Measurements from ENCODE around the gene OR14K1. TPM values are rescaled to one million over a fixed set of nuclear protein-coding genes. Genes with fewer than 3 reads are reported as not detected.
"Not testable (repeated sequence)": the region's sequence is repeated elsewhere in the genome, so short reads cannot be mapped to it uniquely, and the experiment has no call there.

The OR14K1 gene, protein sequence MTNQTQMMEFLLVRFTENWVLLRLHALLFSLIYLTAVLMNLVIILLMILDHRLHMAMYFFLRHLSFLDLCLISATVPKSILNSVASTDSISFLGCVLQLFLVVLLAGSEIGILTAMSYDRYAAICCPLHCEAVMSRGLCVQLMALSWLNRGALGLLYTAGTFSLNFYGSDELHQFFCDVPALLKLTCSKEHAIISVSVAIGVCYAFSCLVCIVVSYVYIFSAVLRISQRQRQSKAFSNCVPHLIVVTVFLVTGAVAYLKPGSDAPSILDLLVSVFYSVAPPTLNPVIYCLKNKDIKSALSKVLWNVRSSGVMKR
- polyA plus RNA-seq (2011; rRNA removed) (not detected in 2 replicates), polyA plus RNA-seq (2017; fragmentation: RNase III; extraction: RNeasy Plus Mini Kit Qiagen cat#74134 plus additional on column Dnase treatment) (not detected in 3 replicates), polyA minus RNA-seq (2011; rRNA and poly(A)+ RNA removed) (not detected in 2 replicates)
- not detected in 2 replicates for polyA plus RNA-seq (2012; cell fraction: cytosol; rRNA removed)
- polyA plus RNA-seq (2012; cell fraction: nucleus; rRNA removed) = not detected in 2 replicates

DNA sequence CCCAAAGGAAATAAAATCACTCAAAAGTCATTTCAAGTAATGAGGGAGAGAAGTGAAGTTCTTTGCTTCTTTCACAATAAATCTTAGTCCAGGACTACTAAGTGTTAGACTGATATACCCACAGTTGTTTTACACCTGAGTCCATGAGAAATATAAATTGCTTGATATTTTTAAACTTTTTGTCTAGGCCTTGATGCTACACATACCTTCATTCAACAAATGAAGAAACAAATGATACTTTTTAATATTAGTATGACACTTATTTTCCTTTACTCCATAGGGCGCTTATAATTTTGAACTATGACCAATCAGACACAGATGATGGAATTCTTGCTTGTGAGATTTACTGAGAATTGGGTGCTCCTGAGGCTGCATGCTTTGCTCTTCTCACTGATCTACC is at the start of gene OR14K1:
Gene OR14K1 (plus strand): TSS at position 301 of the 400 bp plus-strand sequence. CDS start 0 bp downstream, at position 301.
- no peak within 1 kb of the TSS for H3K4me2 ChIP-seq
- 17% methylated on average over 1 of the region's 1 CpG for WGBS (ENCODE audit: missing lambda C conversion rate)
- ChIA-PET POLR2A (no interaction called here), CTCF (no interaction called here)
- ATAC-seq = no peak
- TF ChIP-seq MYC (IDR thresholded peaks at IDR 0.05; ENCODE audit: borderline replicate concordance, low read length) (no peak), HOXB5 (CRISPR knock-in tag; IDR thresholded peaks at IDR 0.05) (no peak), ESRRA (IDR thresholded peaks at IDR 0.05; ENCODE audit: borderline replicate concordance, low read length) (no peak), SREBF2 (IDR thresholded peaks at IDR 0.05) (no peak), NPAS2 (CRISPR knock-in tag; IDR thresholded peaks at IDR 0.05; ENCODE audit: borderline replicate concordance) (no peak), RAD21 (conservative IDR thresholded peaks at IDR 0.05 in 1 of 2, IDR thresholded peaks at IDR 0.05 in 1 of 2) (no peak), ZNF302 (CRISPR knock-in tag; IDR thresholded peaks at IDR 0.05) (no peak), FOSL2 (IDR thresholded peaks at IDR 0.05) (no peak), FOSL2 (CRISPR knock-in tag; IDR thresholded peaks at IDR 0.05) (no peak), RARB (CRISPR knock-in tag; IDR thresholded peaks at IDR 0.05) (no peak), JUNB (IDR thresholded peaks at IDR 0.05) (no peak), FOSB (CRISPR knock-in tag; IDR thresholded peaks at IDR 0.05) (no peak)
- TF ChIP-seq, protein P1, sequence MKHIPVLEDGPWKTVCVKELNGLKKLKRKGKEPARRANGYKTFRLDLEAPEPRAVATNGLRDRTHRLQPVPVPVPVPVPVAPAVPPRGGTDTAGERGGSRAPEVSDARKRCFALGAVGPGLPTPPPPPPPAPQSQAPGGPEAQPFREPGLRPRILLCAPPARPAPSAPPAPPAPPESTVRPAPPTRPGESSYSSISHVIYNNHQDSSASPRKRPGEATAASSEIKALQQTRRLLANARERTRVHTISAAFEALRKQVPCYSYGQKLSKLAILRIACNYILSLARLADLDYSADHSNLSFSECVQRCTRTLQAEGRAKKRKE (CRISPR knock-in tag; IDR thresholded peaks at IDR 0.05; ENCODE audit: low read depth) = no peak
- TF ChIP-seq, protein P2, sequence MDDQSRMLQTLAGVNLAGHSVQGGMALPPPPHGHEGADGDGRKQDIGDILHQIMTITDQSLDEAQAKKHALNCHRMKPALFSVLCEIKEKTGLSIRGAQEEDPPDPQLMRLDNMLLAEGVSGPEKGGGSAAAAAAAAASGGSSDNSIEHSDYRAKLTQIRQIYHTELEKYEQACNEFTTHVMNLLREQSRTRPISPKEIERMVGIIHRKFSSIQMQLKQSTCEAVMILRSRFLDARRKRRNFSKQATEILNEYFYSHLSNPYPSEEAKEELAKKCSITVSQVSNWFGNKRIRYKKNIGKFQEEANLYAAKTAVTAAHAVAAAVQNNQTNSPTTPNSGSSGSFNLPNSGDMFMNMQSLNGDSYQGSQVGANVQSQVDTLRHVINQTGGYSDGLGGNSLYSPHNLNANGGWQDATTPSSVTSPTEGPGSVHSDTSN (IDR thresholded peaks at IDR 0.05) = no peak
- DNase-seq (ENCODE audit: low read depth in 1 of 2, low spot score in 1 of 2) = no peak
- no peaks in the 10 kb centered on the region; the same call in 2 of the 3 replicates for H3K9me3 ChIP-seq
- no peak within 1 kb of the TSS for H3K4me3 ChIP-seq
- H3K4me1 ChIP-seq = no peaks in the 10 kb centered on the region
- no peak within 1 kb of the TSS for H3K27ac ChIP-seq
- no peak for FAIRE-seq

DNA sequence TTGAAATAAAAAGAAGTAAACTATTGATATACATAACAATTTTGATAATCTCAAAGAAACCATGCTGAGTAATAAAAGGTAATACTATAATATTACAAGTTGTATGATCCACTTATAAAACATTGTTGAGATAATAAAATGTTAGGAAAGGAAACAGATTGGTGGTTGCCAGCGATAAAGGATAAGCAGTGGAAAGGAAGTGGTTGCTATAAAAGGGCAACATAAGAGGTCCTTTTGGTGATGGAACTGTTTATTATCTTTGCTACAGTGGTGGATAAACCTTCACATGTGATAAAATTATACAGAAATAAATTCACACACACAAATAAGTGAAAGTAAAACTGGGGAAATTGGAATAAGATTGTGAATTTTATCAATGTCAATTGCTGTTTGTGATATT is 37.1 kb upstream of the OR14K1 start:
- TF ChIP-seq ZNF302 (CRISPR knock-in tag; IDR thresholded peaks at IDR 0.05) (no peak), ZSCAN20 (CRISPR knock-in tag; IDR thresholded peaks at IDR 0.05) (no peak), CEBPB (IDR thresholded peaks at IDR 0.05) (no peak), BHLHE40 (IDR thresholded peaks at IDR 0.05; ENCODE audit: low read depth, low read length) (no peak), POLR2AphosphoS2 (conservative IDR thresholded peaks at IDR 0.05; ENCODE audit: low read length) (no peak), CBX8 (IDR thresholded peaks at IDR 0.05) (no peak), NPAS2 (CRISPR knock-in tag; IDR thresholded peaks at IDR 0.05; ENCODE audit: borderline replicate concordance) (no peak), HEYL (CRISPR knock-in tag; IDR thresholded peaks at IDR 0.05) (no peak), MAZ (IDR thresholded peaks at IDR 0.05; ENCODE audit: borderline replicate concordance, low read depth, low read length) (no peak), CHD2 (IDR thresholded peaks at IDR 0.05; ENCODE audit: low read length, partially characterized antibody) (no peak)
- TF ChIP-seq, protein P3, sequence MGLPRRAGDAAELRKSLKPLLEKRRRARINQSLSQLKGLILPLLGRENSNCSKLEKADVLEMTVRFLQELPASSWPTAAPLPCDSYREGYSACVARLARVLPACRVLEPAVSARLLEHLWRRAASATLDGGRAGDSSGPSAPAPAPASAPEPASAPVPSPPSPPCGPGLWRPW (IDR thresholded peaks at IDR 0.05) = no peak
- TF ChIP-seq, protein P4, sequence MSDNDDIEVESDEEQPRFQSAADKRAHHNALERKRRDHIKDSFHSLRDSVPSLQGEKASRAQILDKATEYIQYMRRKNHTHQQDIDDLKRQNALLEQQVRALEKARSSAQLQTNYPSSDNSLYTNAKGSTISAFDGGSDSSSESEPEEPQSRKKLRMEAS (IDR thresholded peaks at IDR 0.05) = no peak
- no peak for ATAC-seq
- 73% methylated on average over 1 of the region's 1 CpG for WGBS (ENCODE audit: missing lambda C conversion rate)
- peaks cover 2% of the 10 kb centered on the region; the same call in 1 of the 3 replicates for H3K9me3 ChIP-seq
- ChIA-PET CTCF (no interaction called here), POLR2A (no interaction called here)
- no peak overlapping the region for H3K4me2 ChIP-seq
- FAIRE-seq = no peak
- H3K4me1 ChIP-seq = no peaks in the 10 kb centered on the region
- H3K27ac ChIP-seq = no peak overlapping the region
- H3K4me3 ChIP-seq = no peak overlapping the region
- no peak for DNase-seq (ENCODE audit: low read depth in 1 of 2, low spot score in 1 of 2)

DNA sequence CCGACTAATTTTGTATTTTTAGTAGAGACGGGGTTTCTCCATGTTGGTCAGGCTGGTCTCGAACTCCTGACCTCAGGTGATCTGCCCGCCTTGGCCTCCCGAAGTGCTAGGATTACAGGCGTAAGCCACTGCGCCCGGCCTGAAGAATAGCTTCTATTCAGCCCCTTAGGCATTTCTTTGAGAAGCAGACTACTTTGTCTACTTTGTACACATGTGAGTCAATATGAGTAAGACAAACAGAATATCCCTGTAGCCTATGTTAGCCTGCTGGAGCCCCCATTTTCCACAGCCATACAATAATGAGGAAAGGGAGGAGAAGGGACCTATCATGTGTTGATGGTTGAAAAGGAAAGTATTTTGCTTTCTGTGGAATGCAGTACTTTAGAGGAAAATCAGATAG is 27.7 kb upstream of the OR14K1 start:
- POLR2A ChIA-PET; H3K9me3 ChIP-seq; FAIRE-seq; ATAC-seq; H3K27ac ChIP-seq; DNase-seq (ENCODE audit: low read depth in 1 of 2, low spot score in 1 of 2); CTCF ChIA-PET; H3K4me3 ChIP-seq; H3K4me2 ChIP-seq; H3K4me1 ChIP-seq: not testable (repeated sequence)
- WGBS (ENCODE audit: missing lambda C conversion rate) = 12% methylated on average over 8 of the region's 8 CpGs
